Breast epithelium (tissue), 4 donors: ENCODE measurements around the gene NUMA1. TPM values are rescaled to one million over a fixed set of nuclear protein-coding genes. Genes with fewer than 3 reads are reported as not detected.

ENCODE experiments used
- DNase-seq, 2 donors: peaks; one replicate each; pipeline ENCODE4 v3.0.0-alpha.2; 2019; ENCODE audit warnings: low spot score in 2 of 2
- H3K27ac ChIP-seq, 2 donors: fragments of 200-600 bp; sonication (generic) in 1 of 2; one replicate each; pipeline ENCODE4 v1.5.1; 2016 to 2019; ENCODE audit warnings: mild to moderate bottlenecking in 1 of 2
- H3K27me3 ChIP-seq, 2 donors: fragments of 200-600 bp; sonication (generic) in 1 of 2; one replicate each; pipeline versions ENCODE4 v1.5.1 to v1.6.0; 2017 to 2019; ENCODE audit warnings: control low read depth in 1 of 2, mild to moderate bottlenecking in 1 of 2
- H3K36me3 ChIP-seq: fragments of 200-600 bp; one replicate; pipeline ENCODE4 v1.5.1; 2019
- H3K4me1 ChIP-seq, 2 donors: fragments of 200-600 bp; sonication (generic); one replicate each; pipeline ENCODE4 v1.5.1; 2016 to 2019; ENCODE audit warnings: control low read depth in 1 of 2
- H3K4me3 ChIP-seq, 3 donors: fragments of 200-600 bp; sonication (generic); 1 replicate in 2 of 3; 2 replicates in 1 of 3; pipeline ENCODE4 v1.5.1; 2016 to 2019; ENCODE audit warnings: mild to moderate bottlenecking in 3 of 3, moderate library complexity in 2 of 3
- H3K9me3 ChIP-seq, 2 donors: fragments of 200-600 bp; sonication (generic) in 1 of 2; one replicate each; pipeline ENCODE4 v1.5.1; 2016 to 2019; ENCODE audit warnings: control low read depth in 1 of 2
- CTCF ChIP-seq, 3 donors: fragments of 450-650 bp; IDR thresholded peaks; one replicate each; pipeline ENCODE4 v1.5.1; 2016 to 2017; ENCODE audit warnings: antibody characterized with exemption in 3 of 3, mild to moderate bottlenecking in 3 of 3, moderate library complexity in 3 of 3
- POLR2A ChIP-seq: fragments of 450-650 bp; IDR thresholded peaks from one replicate; pipeline ENCODE4 v1.6.1; 2016; ENCODE audit warnings: antibody characterized with exemption, mild to moderate bottlenecking, moderate library complexity
- POLR2AphosphoS5 ChIP-seq, 3 donors: sonication (generic); formaldehyde crosslinking; IDR thresholded peaks; one replicate each; pipeline ENCODE4 v1.6.1; 2017; ENCODE audit warnings: antibody characterized with exemption in 3 of 3
- intact Hi-C: fragments of 100-400 bp; cut with DNase I; formaldehyde crosslinking; loops from one replicate; pipeline ENCODE4 v1.15.1; 2023; ENCODE audit warnings: low total_unique reads
- total RNA-seq, 3 donors: library from RNA; depleted of rRNA; stranded (reverse); fragments of >200 nt; gene quantifications; one replicate each; pipeline ENCODE4 v1.1.0, GENCODE V29; 2016

NUMA1 gene
- total RNA-seq, 3 donors from 2014 or later: 240 to 412 (median 283) TPM

GRCh38 chr11:72030472-72031045 is 49.8 kb downstream of the NUMA1 start:
- DNase-seq: no peak
- TF ChIP-seq CTCF (IDR thresholded peaks at IDR 0.05): no peak
- no peak for TF ChIP-seq POLR2A
- H3K27me3 ChIP-seq: no peaks in the 10 kb centered on the region
- peaks cover 5 to 8% of the 10 kb centered on the region in 2 donors for H3K4me1 ChIP-seq
- H3K4me3 ChIP-seq: no peak overlapping the region
- peaks cover 10% of the 10 kb centered on the region for H3K36me3 ChIP-seq
- no peak overlapping the region for H3K27ac ChIP-seq
- intact Hi-C loops: no loop called here
- H3K9me3 ChIP-seq: no peaks in the 10 kb centered on the region

GRCh38 chr11:72026090-72026489 is 54.3 kb downstream of the NUMA1 start:
- TF ChIP-seq POLR2AphosphoS5 (IDR thresholded peaks at IDR 0.05) (no peak), CTCF (IDR thresholded peaks at IDR 0.05) (no peak), POLR2A (no peak)
- Histone ChIP-seq H3K36me3 (peaks cover 22% of the 10 kb centered on the region), H3K4me3 (no peak overlapping the region), H3K9me3 (no peaks in the 10 kb centered on the region), H3K27ac (peak overlapping the region; percentile 60 to 67), H3K4me1 (peaks cover 4 to 8% of the 10 kb centered on the region in 2 donors), H3K27me3 (no peaks in the 10 kb centered on the region)
- intact Hi-C loops: loop anchor here (10.0 kb wide), 1 partner anchor 219 kb away; the partner anchor contains the start of gene PHOX2A
- DNase-seq: no peak

GRCh38 chr11:72024069-72024754 is 56.1 kb downstream of the NUMA1 start:
- H3K4me3 ChIP-seq: no peak overlapping the region
- H3K4me1 ChIP-seq: peaks cover 0 to 2% of the 10 kb centered on the region in 2 donors
- peak overlapping the region; percentile 67 to 71 for H3K27ac ChIP-seq
- DNase-seq: no peak
- no peaks in the 10 kb centered on the region for H3K9me3 ChIP-seq
- H3K27me3 ChIP-seq: no peaks in the 10 kb centered on the region
- H3K36me3 ChIP-seq: peaks cover 22% of the 10 kb centered on the region
- TF ChIP-seq POLR2AphosphoS5 (IDR thresholded peaks at IDR 0.05): no peak
- TF ChIP-seq CTCF (IDR thresholded peaks at IDR 0.05): no peak
- no peak for TF ChIP-seq POLR2A
- intact Hi-C loops: loop anchor here (10.0 kb wide), 1 partner anchor 221 kb away; the partner anchor contains the start of gene PHOX2A

GRCh38 chr11:72023335-72023734 is 57.0 kb downstream of the NUMA1 start:
- Histone ChIP-seq H3K4me1 (peaks cover 0 to 2% of the 10 kb centered on the region in 2 donors), H3K36me3 (peaks cover 17% of the 10 kb centered on the region), H3K27me3 (no peaks in the 10 kb centered on the region), H3K9me3 (no peaks in the 10 kb centered on the region), H3K4me3 (no peak overlapping the region), H3K27ac (no peak overlapping the region)
- DNase-seq: no peak
- TF ChIP-seq POLR2A (no peak), CTCF (IDR thresholded peaks at IDR 0.05) (no peak), POLR2AphosphoS5 (IDR thresholded peaks at IDR 0.05) (no peak)
- intact Hi-C loops: loop anchor here (10.0 kb wide), 1 partner anchor 221 kb away; the partner anchor contains the start of gene PHOX2A

- H3K4me1 ChIP-seq: peaks cover 9 to 12% of the 10 kb centered on the region in 2 donors
- no peaks in the 10 kb centered on the region for H3K9me3 ChIP-seq
- intact Hi-C loops: loop anchor here (10.0 kb wide), 1 partner anchor 77 kb away; no protein-coding TSS in a partner anchor
- H3K4me3 ChIP-seq: no peak overlapping the region
- DNase-seq: peak in 1 of 2 donors; percentile 9
- no peak overlapping the region for H3K27ac ChIP-seq
- TF ChIP-seq CTCF (IDR thresholded peaks at IDR 0.05) (no peak), POLR2A (no peak), POLR2AphosphoS5 (IDR thresholded peaks at IDR 0.05) (no peak)
- peaks cover 41% of the 10 kb centered on the region for H3K36me3 ChIP-seq
- H3K27me3 ChIP-seq: no peaks in the 10 kb centered on the region
These were observed 62.2 kb downstream of the NUMA1 start for GRCh38 chr11:72018171-72018570.
